ENCODE data around the gene NME4.
"Not testable (repeated sequence)": the region's sequence is repeated elsewhere in the genome, so short reads cannot be mapped to it uniquely, and the experiment has no call there.

- not testable (repeated sequence) for TF ChIP-seq ZBED1 (IDR thresholded peaks at IDR 0.05; ENCODE audit: borderline replicate concordance); BCLAF1 (IDR thresholded peaks at IDR 0.05); BACH1 (IDR thresholded peaks at IDR 0.05; ENCODE audit: borderline replicate concordance); CHD4 (IDR thresholded peaks at IDR 0.05); POLR2A (IDR thresholded peaks at IDR 0.05; ENCODE audit: low read depth, low read length); PML (IDR thresholded peaks at IDR 0.05; ENCODE audit: low read length); PKNOX1 (IDR thresholded peaks at IDR 0.05); CTCF (IDR thresholded peaks at IDR 0.05 in 2 of 3, conservative IDR thresholded peaks at IDR 0.05 in 1 of 3; ENCODE audit: control insufficient read depth in 2 of 3, extremely low read depth in 1 of 3, insufficient read depth in 1 of 3, low read depth in 3 of 3, low read length in 3 of 3); EP300 (IDR thresholded peaks at IDR 0.05; ENCODE audit: borderline replicate concordance in 1 of 2, control insufficient read depth in 1 of 2, low read depth in 2 of 2, low read length in 2 of 2)
Measured at GRCh38 chr16:362702-362999, 34.3 kb upstream of the NME4 start.
